Esophagus muscularis mucosa (tissue), 4 donors: ENCODE measurements around the gene RIPK1. TPM values are rescaled to one million over a fixed set of nuclear protein-coding genes. Genes with fewer than 3 reads are reported as not detected.

ENCODE experiments used
- DNase-seq: peaks from one replicate; pipeline ENCODE4 v3.0.0-alpha.2; 2017; ENCODE audit errors: extremely low spot score
- H3K27ac ChIP-seq, 4 donors: fragments of 200-600 bp; sonication (generic); replicated peaks in 1 of 4; 1 replicate in 3 of 4; 2 replicates in 1 of 4; pipeline ENCODE4 v1.5.1; 2016 to 2019; ENCODE audit warnings: mild to moderate bottlenecking in 1 of 4
- H3K27me3 ChIP-seq, 4 donors: fragments of 200-600 bp; sonication (generic); one replicate each; pipeline versions ENCODE4 v1.5.1 to v1.6.0; 2016 to 2019
- H3K36me3 ChIP-seq, 4 donors: fragments of 200-600 bp; sonication (generic); one replicate each; pipeline ENCODE4 v1.5.1; 2016 to 2019
- H3K4me1 ChIP-seq, 4 donors: fragments of 200-600 bp; sonication (generic); one replicate each; pipeline ENCODE4 v1.5.1; 2016 to 2019
- H3K4me3 ChIP-seq, 4 donors: fragments of 200-600 bp; sonication (generic); 1 replicate in 2 of 4; 2 replicates in 2 of 4; pipeline ENCODE4 v1.5.1; 2016 to 2019; ENCODE audit warnings: mild to moderate bottlenecking in 4 of 4, moderate library complexity in 1 of 4
- H3K9me3 ChIP-seq, 4 donors: fragments of 200-600 bp; sonication (generic); 1 replicate in 3 of 4; 2 replicates in 1 of 4; pipeline ENCODE4 v1.5.1; 2016 to 2019
- EP300 ChIP-seq: sonication (generic); formaldehyde crosslinking; IDR thresholded peaks from one replicate; pipeline ENCODE4 v1.6.1; 2017; ENCODE audit warnings: antibody characterized with exemption
- POLR2A ChIP-seq: fragments of 450-650 bp; IDR thresholded peaks from one replicate; pipeline ENCODE4 v1.6.1; 2017; ENCODE audit warnings: antibody characterized with exemption, moderate library complexity, mild to moderate bottlenecking, low read depth
- POLR2AphosphoS5 ChIP-seq, 2 donors: sonication (generic); formaldehyde crosslinking; IDR thresholded peaks; one replicate each; pipeline ENCODE4 v1.6.1; 2017; ENCODE audit warnings: antibody characterized with exemption in 2 of 2
- WGBS: methylation state at CpG from one replicate; pipeline ENCODE4 v1.1.5; 2018; 5-methylcytosine and 5-hydroxymethylcytosine counted together
- intact Hi-C: fragments of 100-400 bp; cut with DNase I; formaldehyde crosslinking; loops from one replicate; pipeline ENCODE4 v1.15.1; 2023
- total RNA-seq, 4 donors: library from RNA; depleted of rRNA; stranded (reverse); fragments of >200 nt; gene quantifications; one replicate each; pipeline versions ENCODE4 v1.1.0 to v1.2.1, GENCODE V29; 2016
- TF ChIP-seq, protein P1 (sequence below), 3 experiments: fragments of 200-600 bp in 2 of 3; fragments of 450-650 bp in 1 of 3; sonication (generic) in 2 of 3; IDR thresholded peaks; one replicate each; pipeline ENCODE4 v1.5.1; 2017 to 2019; ENCODE audit warnings: antibody characterized with exemption in 3 of 3, mild to moderate bottlenecking in 2 of 3, moderate library complexity in 1 of 3

The RIPK1 gene
- total RNA-seq, 4 donors from 2014 or later, result 23.3 to 34.3 (median 26.4) TPM

DNA sequence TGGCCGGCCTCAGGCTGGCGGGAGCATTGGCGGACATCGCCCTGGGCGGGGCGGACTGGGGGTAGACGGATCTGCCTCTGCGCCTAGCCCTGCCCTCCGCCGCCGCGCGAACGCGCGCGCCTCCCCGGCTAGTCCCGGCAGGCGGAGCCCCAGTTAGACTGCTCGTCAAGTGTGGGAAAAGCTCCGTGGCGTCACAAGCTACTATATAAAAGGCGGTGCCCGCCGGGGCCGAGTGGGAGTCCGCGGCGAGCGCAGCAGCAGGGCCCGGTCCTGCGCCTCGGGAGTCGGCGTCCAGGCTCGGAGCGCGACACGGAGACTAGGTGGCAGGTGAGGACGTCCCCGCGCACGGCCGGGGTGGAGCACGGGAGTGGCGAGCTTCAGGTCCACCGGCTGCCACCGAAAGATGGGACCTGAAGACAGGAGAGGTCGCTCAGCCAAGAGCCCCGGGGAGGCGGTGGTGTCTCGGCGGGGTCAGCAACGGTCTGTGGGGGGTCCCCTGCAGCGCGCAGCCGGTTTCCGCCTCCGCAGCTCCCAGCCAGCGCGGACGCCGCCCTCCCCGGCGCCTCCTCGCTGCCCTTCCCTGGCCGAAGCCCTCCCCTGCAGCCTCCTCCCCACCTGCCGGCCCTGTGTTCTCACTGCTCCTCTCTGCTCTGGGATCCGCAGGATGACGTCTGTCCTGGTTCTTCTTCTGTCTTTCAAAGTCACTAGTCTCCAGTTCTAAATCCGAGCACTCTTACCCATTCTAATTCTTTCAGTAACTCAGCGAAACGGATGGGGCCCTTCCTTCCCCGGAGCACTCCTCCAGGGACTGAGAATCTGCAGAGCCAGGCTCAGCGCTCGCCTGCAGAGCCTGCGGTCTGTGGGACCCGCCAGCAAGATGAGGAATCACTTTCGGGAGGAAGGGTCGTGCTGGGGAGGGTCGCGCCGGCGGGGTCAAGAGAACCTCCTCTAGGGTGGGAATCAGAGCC lies 4.3 kb upstream of the RIPK1 start:
- TF ChIP-seq POLR2AphosphoS5 (IDR thresholded peaks at IDR 0.05) (peak; percentile 95 to 99), EP300 (no peak), POLR2A (peak; percentile 98)
- H3K9me3 ChIP-seq, result no peaks in the 10 kb centered on the region
- H3K36me3 ChIP-seq, result no peaks in the 10 kb centered on the region
- H3K4me1 ChIP-seq, result peaks cover 13 to 35% (median 27%) of the 10 kb centered on the region in 4 donors
- H3K27ac ChIP-seq, result peak overlapping the region; percentile 91 to 98 (median 95)
- peak; percentile 98 for DNase-seq
- intact Hi-C loops, result no loop called here
- H3K27me3 ChIP-seq, result no peaks in the 10 kb centered on the region
- peak overlapping the region; percentile 68 to 94 (median 78) for H3K4me3 ChIP-seq
- under 1% methylated on average over 32 of the region's 85 CpGs for WGBS

DNA sequence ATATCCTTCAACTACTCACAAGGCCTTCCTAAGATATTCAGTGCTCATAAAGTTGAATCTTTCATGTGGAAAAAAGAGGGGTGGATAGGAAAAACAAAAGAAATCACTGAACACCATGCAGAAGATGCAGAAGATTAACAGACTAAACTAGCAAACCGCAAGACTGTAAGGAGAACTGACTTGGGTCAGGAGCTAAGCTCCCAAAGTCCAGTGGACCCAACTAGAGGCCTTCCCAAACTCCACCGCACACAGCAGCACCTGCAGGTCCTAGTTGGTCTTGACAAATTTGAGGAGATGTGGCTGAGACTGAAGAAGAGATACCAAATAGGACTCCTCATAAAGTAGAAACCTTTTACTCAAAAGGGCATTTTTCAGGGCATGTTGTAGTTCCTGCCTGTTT lies 3.3 kb downstream of the RIPK1 start:
- WGBS, result 97% methylated on average over 2 of the region's 2 CpGs
- H3K27me3 ChIP-seq, result no peaks in the 10 kb centered on the region
- TF ChIP-seq, protein P1, sequence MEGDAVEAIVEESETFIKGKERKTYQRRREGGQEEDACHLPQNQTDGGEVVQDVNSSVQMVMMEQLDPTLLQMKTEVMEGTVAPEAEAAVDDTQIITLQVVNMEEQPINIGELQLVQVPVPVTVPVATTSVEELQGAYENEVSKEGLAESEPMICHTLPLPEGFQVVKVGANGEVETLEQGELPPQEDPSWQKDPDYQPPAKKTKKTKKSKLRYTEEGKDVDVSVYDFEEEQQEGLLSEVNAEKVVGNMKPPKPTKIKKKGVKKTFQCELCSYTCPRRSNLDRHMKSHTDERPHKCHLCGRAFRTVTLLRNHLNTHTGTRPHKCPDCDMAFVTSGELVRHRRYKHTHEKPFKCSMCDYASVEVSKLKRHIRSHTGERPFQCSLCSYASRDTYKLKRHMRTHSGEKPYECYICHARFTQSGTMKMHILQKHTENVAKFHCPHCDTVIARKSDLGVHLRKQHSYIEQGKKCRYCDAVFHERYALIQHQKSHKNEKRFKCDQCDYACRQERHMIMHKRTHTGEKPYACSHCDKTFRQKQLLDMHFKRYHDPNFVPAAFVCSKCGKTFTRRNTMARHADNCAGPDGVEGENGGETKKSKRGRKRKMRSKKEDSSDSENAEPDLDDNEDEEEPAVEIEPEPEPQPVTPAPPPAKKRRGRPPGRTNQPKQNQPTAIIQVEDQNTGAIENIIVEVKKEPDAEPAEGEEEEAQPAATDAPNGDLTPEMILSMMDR (IDR thresholded peaks at IDR 0.05), result no peak
- TF ChIP-seq EP300 (no peak), POLR2A (no peak), POLR2AphosphoS5 (IDR thresholded peaks at IDR 0.05) (no peak)
- H3K9me3 ChIP-seq, result no peaks in the 10 kb centered on the region
- H3K4me3 ChIP-seq, result no peak overlapping the region
- intact Hi-C loops, result no loop called here
- H3K27ac ChIP-seq, result no peak overlapping the region
- no peak for DNase-seq
- peaks cover 31 to 64% (median 54%) of the 10 kb centered on the region in 4 donors for H3K4me1 ChIP-seq
- peaks cover 0 to 4% (median under 1%) of the 10 kb centered on the region in 4 donors for H3K36me3 ChIP-seq

DNA sequence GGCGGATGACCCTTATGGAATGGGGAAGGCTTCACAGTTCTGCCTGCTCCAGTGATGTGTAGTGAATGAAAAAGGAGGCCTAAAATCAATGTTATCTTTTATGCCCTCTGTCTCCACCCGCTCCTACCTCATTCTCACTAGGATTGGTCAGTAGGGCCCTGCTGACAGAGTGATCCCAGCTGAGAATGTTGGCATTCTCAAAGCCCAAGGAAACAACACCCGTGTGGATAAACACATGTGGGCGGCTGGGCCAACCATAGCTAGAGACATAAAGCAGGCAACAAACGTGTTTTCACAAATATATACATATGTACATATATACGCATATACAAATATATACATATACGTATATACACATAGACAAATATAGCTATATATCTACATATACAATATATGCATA lies 4.5 kb downstream of the RIPK1 start:
- H3K27ac ChIP-seq, result no peak overlapping the region
- H3K9me3 ChIP-seq, result no peaks in the 10 kb centered on the region
- H3K27me3 ChIP-seq, result no peaks in the 10 kb centered on the region
- DNase-seq, result no peak
- intact Hi-C loops, result no loop called here
- H3K36me3 ChIP-seq, result peaks cover 7 to 16% (median 12%) of the 10 kb centered on the region in 4 donors
- peaks cover 26 to 55% (median 46%) of the 10 kb centered on the region in 4 donors for H3K4me1 ChIP-seq
- H3K4me3 ChIP-seq, result no peak overlapping the region
- 85% methylated on average over 7 of the region's 7 CpGs for WGBS
- TF ChIP-seq POLR2AphosphoS5 (IDR thresholded peaks at IDR 0.05) (no peak), EP300 (no peak), POLR2A (no peak)
- TF ChIP-seq, protein P1 (IDR thresholded peaks at IDR 0.05), result no peak

DNA sequence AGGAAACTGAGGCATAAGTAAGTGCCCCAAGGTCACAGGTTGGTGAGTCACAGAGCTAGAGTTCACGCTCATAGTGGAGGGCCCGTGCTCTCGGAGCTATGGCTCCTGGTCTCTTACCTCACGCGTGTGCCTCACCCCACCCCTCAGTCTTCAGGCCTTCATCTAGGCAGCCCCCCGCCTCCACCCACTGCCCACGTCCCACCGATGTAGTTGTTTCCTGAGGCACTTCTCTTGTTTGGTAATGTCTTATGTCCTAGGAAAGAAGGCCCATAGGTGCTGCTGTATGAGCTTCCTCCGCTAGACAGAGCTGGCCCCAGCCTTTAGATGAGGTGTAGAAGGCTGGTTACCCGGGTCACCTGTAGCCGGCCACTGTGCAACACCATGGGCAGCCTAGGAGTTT lies 5.1 kb downstream of the RIPK1 start:
- 82% methylated on average over 11 of the region's 11 CpGs for WGBS
- DNase-seq, result no peak
- Histone ChIP-seq H3K4me3 (no peak overlapping the region), H3K27ac (no peak overlapping the region), H3K36me3 (peaks cover 12 to 22% (median 18%) of the 10 kb centered on the region in 4 donors), H3K27me3 (no peaks in the 10 kb centered on the region), H3K9me3 (no peaks in the 10 kb centered on the region), H3K4me1 (peaks cover 25 to 52% (median 44%) of the 10 kb centered on the region in 4 donors)
- intact Hi-C loops, result no loop called here
- TF ChIP-seq POLR2A (no peak), EP300 (no peak), POLR2AphosphoS5 (IDR thresholded peaks at IDR 0.05) (no peak)
- TF ChIP-seq, protein P1 (IDR thresholded peaks at IDR 0.05), result no peak

DNA sequence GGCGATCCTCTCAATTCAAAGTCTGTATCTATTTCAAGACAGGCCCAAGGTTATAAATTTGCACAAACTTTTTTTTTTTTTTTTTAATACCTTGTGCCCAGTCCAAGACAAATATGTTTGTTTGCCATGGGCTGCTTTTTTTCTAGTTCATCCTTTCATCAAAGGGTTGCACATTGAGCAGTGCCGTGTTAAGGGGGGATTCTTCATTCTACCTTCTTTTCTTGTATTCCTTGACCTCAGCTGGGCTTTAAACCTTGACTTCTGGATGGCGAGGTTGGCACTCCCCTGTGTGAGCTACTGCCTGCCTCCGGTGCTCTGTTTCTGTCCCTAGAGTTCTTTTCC lies 7.4 kb downstream of the RIPK1 start:
- intact Hi-C loops, result no loop called here
- TF ChIP-seq EP300 (no peak), POLR2A (no peak), POLR2AphosphoS5 (IDR thresholded peaks at IDR 0.05) (no peak)
- TF ChIP-seq, protein P1 (IDR thresholded peaks at IDR 0.05), result no peak

More for the DNA sequence above, 7.4 kb downstream of the RIPK1 start:
- no peak overlapping the region for H3K27ac ChIP-seq
- H3K27me3 ChIP-seq, result no peaks in the 10 kb centered on the region
- DNase-seq, result no peak
- H3K4me3 ChIP-seq, result no peak overlapping the region
- no peaks in the 10 kb centered on the region for H3K9me3 ChIP-seq
- WGBS, result 52% methylated on average over 4 of the region's 4 CpGs
- H3K36me3 ChIP-seq, result peaks cover 19 to 45% (median 39%) of the 10 kb centered on the region in 4 donors
- H3K4me1 ChIP-seq, result peaks cover 11 to 35% (median 28%) of the 10 kb centered on the region in 4 donors
